ENCODE measurements around the gene CCDC40. TPM values are rescaled to one million over a fixed set of nuclear protein-coding genes. Genes with fewer than 3 reads are reported as not detected.

The CCDC40 gene
- total RNA-seq, 2 experiments from 2014 or later: not detected

GRCh38 chr17:80109066-80109660 lies 72.7 kb downstream of the CCDC40 start:
- Histone ChIP-seq H3K4me1 (ENCODE audit: insufficient read depth, low read length, poor library complexity, severe bottlenecking) (peaks cover 8% of the 10 kb centered on the region), H3K27ac (ENCODE audit: low read depth, low read length, poor library complexity, severe bottlenecking) (no peak overlapping the region), H2AFZ (ENCODE audit: low read length) (no peak overlapping the region), H3K36me3 (ENCODE audit: insufficient read depth, low read length) (no peaks in the 10 kb centered on the region), H3K4me2 (ENCODE audit: low read length) (no peak overlapping the region), H3K4me3 (ENCODE audit: low read depth, low read length, poor library complexity, severe bottlenecking) (no peak overlapping the region), H3K9me3 (ENCODE audit: low read length) (no peaks in the 10 kb centered on the region), H4K20me1 (ENCODE audit: insufficient read depth, low read length) (no peaks in the 10 kb centered on the region), H3K9me2 (ENCODE audit: insufficient read depth, low read length) (no peaks in the 10 kb centered on the region), H3K79me2 (ENCODE audit: insufficient read depth, low read depth, low read length) (no peaks in the 10 kb centered on the region)
- intact Hi-C loops (cut with micrococcal nuclease; ENCODE audit: unreplicated experiment): no loop called here
- TF ChIP-seq, protein P1, sequence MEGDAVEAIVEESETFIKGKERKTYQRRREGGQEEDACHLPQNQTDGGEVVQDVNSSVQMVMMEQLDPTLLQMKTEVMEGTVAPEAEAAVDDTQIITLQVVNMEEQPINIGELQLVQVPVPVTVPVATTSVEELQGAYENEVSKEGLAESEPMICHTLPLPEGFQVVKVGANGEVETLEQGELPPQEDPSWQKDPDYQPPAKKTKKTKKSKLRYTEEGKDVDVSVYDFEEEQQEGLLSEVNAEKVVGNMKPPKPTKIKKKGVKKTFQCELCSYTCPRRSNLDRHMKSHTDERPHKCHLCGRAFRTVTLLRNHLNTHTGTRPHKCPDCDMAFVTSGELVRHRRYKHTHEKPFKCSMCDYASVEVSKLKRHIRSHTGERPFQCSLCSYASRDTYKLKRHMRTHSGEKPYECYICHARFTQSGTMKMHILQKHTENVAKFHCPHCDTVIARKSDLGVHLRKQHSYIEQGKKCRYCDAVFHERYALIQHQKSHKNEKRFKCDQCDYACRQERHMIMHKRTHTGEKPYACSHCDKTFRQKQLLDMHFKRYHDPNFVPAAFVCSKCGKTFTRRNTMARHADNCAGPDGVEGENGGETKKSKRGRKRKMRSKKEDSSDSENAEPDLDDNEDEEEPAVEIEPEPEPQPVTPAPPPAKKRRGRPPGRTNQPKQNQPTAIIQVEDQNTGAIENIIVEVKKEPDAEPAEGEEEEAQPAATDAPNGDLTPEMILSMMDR (conservative IDR thresholded peaks at IDR 0.05; ENCODE audit: low read length): no peak
- TF ChIP-seq EZH2phosphoT487 (IDR thresholded peaks at IDR 0.05; ENCODE audit: borderline replicate concordance, low read depth, low read length): no peak
- DNase-seq (ENCODE audit: low spot score): no peak
- ChIA-PET CTCF (ENCODE audit: unreplicated experiment) (no interaction called here), POLR2A (no interaction called here)
- no TSS peak for BruUV-seq (replicated peaks)

- Histone ChIP-seq H3K4me1 (ENCODE audit: insufficient read depth, low read length, poor library complexity, severe bottlenecking) (peaks cover 8% of the 10 kb centered on the region), H4K20me1 (ENCODE audit: insufficient read depth, low read length) (no peaks in the 10 kb centered on the region), H3K9me2 (ENCODE audit: insufficient read depth, low read length) (no peaks in the 10 kb centered on the region), H3K27ac (ENCODE audit: low read depth, low read length, poor library complexity, severe bottlenecking) (no peak overlapping the region), H3K79me2 (ENCODE audit: insufficient read depth, low read depth, low read length) (no peaks in the 10 kb centered on the region), H2AFZ (ENCODE audit: low read length) (no peak overlapping the region), H3K36me3 (ENCODE audit: insufficient read depth, low read length) (no peaks in the 10 kb centered on the region), H3K9me3 (ENCODE audit: low read length) (no peaks in the 10 kb centered on the region), H3K4me2 (ENCODE audit: low read length) (no peak overlapping the region), H3K4me3 (ENCODE audit: low read depth, low read length, poor library complexity, severe bottlenecking) (no peak overlapping the region)
- CTCF ChIA-PET (ENCODE audit: unreplicated experiment): no interaction called here
- intact Hi-C loops (cut with micrococcal nuclease; ENCODE audit: unreplicated experiment): no loop called here
- TF ChIP-seq EZH2phosphoT487 (IDR thresholded peaks at IDR 0.05; ENCODE audit: borderline replicate concordance, low read depth, low read length): no peak
- TF ChIP-seq, protein P1 (conservative IDR thresholded peaks at IDR 0.05; ENCODE audit: low read length): no peak
- DNase-seq (ENCODE audit: low spot score): no peak
- BruUV-seq (replicated peaks): no TSS peak
- POLR2A ChIA-PET: no interaction called here
These were observed 73.4 kb downstream of the CCDC40 start for GRCh38 chr17:80109713-80110446.

- ChIA-PET CTCF (ENCODE audit: unreplicated experiment) (no interaction called here), POLR2A (no interaction called here)
- H3K4me2 ChIP-seq (ENCODE audit: low read length): no peak overlapping the region
These were observed 74.0 kb downstream of the CCDC40 start for GRCh38 chr17:80110447-80110812.

More at GRCh38 chr17:80110447-80110812, 74.0 kb downstream of the CCDC40 start:
- Histone ChIP-seq H3K79me2 (ENCODE audit: insufficient read depth, low read depth, low read length) (no peaks in the 10 kb centered on the region), H3K9me2 (ENCODE audit: insufficient read depth, low read length) (no peaks in the 10 kb centered on the region), H3K27ac (ENCODE audit: low read depth, low read length, poor library complexity, severe bottlenecking) (no peak overlapping the region), H3K4me3 (ENCODE audit: low read depth, low read length, poor library complexity, severe bottlenecking) (no peak overlapping the region), H4K20me1 (ENCODE audit: insufficient read depth, low read length) (no peaks in the 10 kb centered on the region), H3K4me1 (ENCODE audit: insufficient read depth, low read length, poor library complexity, severe bottlenecking) (peaks cover 8% of the 10 kb centered on the region), H3K9me3 (ENCODE audit: low read length) (no peaks in the 10 kb centered on the region), H2AFZ (ENCODE audit: low read length) (no peak overlapping the region), H3K36me3 (ENCODE audit: insufficient read depth, low read length) (no peaks in the 10 kb centered on the region)
- intact Hi-C loops (cut with micrococcal nuclease; ENCODE audit: unreplicated experiment): no loop called here
- TF ChIP-seq, protein P1 (conservative IDR thresholded peaks at IDR 0.05; ENCODE audit: low read length): no peak
- TF ChIP-seq EZH2phosphoT487 (IDR thresholded peaks at IDR 0.05; ENCODE audit: borderline replicate concordance, low read depth, low read length): no peak
- DNase-seq (ENCODE audit: low spot score): no peak
- no TSS peak for BruUV-seq (replicated peaks)
